DMS 273 (cell line): ENCODE data around the gene SUPT3H.
"Not testable (repeated sequence)": the region's sequence is repeated elsewhere in the genome, so short reads cannot be mapped to it uniquely, and the experiment has no call there.

Source experiments
- DNase-seq: peaks from one replicate; lab custom pipeline; 2025; ENCODE audit not compliant: unreplicated experiment; lab: John Stamatoyannopoulos, UW

SUPT3H gene

DNA sequence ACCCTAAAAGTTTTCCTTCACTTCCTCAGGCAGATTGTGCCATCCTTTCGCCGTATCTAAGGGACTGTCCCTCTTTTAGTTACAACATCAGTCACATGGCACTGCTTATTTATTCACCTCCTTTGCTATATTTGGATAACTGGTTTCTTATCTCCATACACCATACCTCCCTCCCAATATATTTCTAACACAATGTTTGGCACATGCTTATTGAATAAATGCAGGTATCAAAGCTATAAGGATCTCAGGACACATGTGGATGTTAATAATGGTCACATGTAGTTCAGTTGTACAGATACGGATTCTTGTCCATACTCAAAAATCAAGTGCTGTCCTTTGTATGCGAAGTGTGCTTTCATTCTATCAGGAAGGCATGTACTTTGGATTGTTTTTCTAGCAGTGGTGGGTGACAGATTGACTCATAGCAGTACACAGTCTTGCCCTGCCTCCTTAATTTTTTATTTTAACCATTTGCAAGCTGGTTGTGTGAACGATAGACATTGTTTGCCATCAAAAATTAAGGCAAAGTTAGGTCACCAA, 456.7 kb downstream of the SUPT3H start:
- DNase-seq, result no peak

DNA sequence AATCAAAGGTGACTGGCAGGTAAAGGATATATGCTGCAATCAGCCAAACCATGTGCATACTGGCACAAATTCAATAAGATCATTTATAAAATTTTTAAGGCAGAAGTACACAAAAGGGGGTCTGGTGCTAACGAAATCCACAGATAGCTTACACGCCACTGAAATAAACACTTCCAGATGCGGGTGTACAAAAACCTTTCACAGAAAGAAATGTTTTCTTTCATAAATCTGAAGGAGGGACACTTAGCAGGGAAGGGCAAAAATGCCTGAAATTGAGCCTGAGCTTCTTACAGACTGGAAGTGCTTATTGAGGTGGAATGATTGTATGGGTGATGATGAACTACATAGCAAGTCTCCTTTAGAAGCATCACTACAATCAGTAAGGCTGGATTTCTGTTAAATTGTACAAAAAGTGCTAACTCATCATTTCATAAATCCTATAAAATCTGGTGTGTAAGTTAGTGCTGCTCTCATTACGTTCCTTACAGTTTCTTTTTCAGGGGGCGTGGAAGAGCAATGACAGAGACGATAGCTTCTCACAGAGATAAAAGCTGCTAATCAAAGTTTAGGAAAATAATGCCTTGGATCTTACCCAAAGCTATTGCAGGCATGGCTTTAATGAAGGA, 458.9 kb downstream of the SUPT3H start:
- no peak for DNase-seq

DNA sequence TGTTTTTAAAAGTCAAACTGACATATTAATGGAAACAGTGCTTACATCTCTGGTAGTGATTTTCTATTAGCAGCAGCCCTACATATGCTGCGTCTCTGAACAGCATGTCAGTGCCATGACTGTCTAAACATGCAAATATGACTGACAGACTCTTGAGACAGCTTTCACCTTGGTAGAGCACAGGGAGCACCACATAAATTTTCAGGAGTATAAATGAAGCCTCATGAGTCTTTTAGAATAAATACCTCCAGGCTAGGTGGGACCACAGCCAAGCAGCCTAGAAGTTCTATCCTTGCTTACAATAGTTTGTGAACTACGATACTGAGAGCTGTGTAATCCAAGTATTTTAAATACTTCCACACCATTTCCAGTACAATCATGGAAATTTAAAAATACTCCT, 460.3 kb downstream of the SUPT3H start:
- no peak for DNase-seq

DNA sequence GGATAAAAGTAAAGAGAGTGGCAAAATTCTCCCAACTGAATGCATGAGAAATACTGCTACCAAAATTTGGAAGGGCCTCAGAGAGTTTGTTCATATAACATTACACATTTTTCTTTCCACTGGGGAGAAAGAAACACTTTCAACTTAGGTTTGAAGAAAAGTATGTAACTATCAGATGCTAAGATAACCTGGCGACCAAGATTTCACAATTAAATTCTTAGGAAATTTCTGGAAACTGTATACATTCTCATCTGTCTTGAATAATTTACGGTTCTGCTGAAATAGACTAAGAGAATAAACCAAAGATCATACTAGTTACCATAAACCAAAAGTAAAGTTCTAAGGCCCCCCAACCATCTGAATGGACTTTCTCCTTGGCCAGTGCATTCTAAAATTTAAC, 462.6 kb downstream of the SUPT3H start:
- no peak for DNase-seq

DNA sequence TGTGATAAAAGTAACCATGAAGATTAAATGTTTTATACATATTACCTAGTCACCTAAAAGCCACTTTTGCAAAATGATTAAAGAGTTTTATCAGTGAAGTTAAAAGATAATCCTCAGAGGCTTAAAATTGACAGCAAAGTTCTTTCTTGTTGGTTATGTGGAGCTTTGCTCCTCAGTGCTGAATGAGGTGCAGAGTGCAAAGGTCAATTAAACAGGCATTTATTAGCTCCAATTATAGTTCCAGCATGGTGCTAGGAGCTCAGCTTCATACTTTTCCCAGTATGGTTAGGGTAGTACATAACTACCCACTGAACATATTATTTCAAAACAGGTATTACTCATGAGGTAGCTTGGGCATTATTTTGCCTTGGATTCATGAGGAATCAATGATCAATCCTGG, 463.6 kb downstream of the SUPT3H start:
- DNase-seq, result no peak

DNA sequence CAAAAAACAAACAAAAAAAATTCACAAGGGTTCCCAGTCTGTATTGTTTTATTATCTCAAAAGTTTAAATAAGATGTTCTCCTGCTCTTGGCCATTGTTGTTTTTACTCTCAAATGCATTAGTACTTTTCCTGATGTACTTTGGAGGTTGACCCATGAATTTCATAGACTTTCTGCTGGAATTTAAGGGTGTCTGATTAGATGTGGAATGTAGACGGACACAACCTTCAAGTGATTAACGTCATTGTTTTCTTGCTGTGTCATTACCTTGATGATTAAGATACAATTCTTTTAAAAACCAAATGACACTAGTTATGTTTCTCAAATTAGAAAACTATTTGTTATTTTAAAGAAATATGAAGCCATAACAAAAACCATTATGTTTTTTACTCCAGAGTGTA, 471.0 kb downstream of the SUPT3H start:
- DNase-seq, result no peak

DNA sequence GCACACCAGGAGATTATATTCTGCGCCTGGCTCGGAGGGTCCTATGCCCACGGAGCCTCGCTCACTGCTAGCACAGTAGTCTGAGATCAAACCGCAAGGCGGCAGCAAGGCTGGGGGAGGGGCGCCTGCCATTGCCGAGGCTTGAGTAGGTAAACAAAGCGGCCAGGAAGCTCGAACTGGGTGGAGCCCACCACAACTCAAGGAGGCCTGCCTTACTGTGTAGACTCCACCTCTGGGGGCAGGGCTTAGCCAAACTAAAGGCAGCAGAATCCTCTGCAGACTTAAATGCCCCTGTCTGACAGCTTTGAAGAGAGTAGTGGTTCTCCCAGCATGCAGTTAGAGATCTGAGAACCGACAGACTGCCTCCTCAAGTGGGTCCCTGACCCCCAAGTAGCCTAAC, 477.4 kb downstream of the SUPT3H start:
- DNase-seq, result not testable (repeated sequence)

DNA sequence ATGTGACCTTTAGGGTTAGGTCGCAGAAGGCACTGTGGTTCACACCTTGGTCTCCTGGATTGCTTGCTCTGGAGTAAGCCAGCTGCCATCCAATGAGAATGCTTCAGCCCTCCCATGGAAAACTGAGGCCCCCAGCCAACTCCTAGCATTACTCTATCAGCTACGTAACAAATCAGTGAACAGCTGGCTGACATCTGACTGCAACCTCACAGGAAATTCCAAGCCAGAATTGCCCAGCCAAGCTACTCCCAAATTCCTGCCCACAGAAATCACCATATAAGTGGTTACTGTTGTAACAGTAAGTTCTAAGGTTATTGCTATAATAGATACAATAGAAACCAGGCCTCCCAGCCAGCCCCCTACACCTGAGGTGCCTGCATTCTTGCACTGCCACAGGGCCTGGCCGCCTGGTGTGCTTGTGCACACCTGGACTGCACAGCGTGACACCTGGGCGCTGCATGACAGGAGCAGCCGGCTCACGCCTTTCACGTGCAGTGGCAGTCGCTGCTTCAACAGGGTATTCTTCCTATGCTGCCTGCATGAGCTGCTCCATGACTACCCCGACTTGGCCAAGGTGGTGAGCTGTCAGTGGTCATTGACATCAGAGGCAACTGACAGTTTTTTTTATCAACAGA, 479.3 kb downstream of the SUPT3H start:
- DNase-seq, result no peak

DNA sequence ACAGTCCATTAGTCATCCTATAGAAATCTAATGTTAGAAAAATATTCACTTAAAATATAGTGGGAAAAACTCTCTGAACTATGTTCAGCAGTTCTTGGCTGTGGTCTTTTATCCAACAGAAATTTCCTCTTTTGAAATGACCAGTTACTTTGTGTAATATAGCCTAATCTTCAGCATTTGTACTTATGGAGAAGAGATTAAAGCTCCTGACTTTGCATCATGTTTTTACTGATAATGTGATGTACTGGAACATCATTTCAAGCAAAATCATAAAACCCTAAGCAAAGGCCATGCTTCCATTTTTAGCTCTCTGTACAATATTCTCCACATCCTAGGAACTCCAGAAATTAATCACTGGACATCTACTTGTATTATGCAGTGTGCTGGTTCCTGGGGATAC, 480.4 kb downstream of the SUPT3H start:
- no peak for DNase-seq

DNA sequence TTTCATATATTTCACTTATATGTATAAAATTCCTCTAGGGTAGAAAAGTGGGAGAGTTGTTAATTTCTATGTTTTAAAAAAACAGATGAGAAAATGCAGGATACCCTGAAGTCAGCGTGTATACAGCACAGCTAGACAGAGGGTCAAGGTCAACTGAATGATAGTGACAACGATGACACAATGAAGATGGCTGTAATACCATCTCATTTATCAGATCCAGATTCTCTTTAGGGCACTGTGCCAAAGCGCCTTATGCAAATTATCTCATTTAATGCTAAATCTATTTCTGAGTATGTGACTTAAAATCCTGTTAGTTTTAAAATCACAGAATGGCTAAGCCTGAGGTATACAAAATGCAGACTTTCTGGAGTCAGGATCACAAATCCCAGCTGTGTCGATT, 481.0 kb downstream of the SUPT3H start:
- DNase-seq, result no peak

DNA sequence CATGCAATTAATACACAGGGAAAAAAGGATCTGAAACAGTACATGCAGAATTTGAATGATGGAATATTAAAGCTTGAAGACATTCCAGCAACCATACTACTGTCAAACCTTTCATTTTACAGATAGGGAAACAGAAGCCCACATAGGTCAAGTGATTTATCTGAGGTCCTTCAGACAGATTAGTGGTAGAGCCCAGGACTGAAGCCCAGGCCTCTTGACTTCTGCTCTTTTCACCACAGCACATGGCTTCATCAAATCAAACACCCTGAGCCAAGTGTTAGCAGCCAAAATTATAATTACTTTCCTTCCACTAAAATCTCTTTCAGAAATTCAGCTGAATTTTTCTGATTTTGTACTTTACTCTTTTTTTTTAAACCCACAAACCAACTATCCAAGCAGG, 485.2 kb downstream of the SUPT3H start:
- no peak for DNase-seq

DNA sequence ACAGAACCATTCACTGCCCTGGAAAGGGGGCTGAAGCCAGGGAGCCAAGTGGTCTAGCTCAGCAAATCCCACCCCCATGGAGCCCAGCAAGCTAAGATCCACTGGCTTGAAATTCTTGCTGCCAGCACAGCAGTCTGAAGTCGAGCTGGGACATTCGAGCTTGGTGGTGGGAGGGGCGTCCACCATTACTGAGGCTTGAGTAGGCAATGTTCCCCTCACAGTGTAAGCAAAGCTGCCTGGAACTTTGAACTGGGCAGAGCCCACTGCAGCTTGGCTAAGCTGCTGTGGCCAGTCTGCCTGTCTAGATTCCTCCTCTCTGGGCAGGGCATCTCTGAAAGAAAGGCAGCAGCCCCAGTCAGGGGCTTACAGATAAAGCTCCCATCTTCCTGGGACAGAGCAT, 498.7 kb downstream of the SUPT3H start:
- DNase-seq, result not testable (repeated sequence)

DNA sequence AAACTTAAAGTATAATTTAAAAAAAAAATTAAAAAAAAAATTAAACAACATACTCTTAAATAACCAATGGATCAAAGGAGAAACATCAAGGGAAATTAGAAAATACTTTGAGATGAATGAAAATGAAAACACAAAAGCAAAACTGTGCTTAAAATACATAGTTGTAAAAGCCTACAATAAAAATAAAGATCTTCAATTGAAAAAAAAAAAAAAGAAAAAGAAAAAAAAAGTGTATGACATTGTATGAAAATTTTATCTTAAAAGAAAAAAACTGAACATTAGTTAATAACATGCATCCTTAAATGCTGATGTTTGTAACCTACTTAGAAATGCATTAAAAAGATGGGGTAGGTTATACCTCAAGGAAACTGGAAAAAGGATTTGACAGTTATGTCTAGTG, 501.1 kb downstream of the SUPT3H start:
- DNase-seq, result not testable (repeated sequence)

DNA sequence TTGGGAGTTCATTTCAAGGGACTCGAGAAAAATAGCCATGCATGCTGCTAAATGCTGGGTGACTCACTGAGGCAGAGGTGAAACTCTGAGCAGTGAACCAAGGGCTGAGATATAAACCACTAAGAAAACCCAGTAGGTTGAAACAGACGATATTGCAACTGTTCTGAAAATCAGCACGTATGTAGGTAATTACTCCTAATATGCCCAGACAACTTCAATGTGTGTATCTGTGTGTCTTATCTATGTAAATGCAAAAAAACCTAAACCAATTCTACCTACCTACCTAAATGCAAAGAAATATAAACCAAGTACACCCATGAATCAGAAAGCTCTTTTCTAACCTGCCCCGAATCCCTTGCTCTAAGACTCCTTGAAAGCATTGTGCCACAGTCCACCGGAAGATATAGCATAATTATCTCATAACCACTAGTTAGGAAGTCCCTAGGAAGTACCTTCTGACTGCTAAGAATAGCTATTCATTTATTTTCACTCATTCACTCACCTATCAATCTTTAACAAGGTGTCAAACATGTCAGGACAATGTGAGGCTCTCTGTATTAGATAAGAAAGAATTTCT, 508.3 kb downstream of the SUPT3H start:
- no peak for DNase-seq

DNA sequence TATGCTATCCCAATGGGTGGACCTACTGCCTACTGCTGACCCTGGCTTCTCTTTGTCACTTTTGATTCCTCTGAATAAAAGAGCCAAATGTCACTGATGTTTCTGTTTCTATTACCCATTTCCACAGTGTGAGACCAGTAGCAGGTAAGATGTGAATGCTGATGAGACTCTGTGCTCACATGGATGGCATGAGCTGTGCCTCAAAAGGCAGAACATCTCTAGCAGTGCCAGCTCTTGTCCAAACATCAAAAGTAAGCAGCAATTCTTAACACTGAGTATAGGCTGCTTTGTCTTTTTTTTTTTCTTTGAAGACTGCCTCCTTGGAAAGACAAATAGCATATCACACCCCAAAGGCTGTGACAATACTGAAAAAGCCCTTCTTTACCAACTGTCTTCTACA, 508.8 kb downstream of the SUPT3H start:
- no peak for DNase-seq

DNA sequence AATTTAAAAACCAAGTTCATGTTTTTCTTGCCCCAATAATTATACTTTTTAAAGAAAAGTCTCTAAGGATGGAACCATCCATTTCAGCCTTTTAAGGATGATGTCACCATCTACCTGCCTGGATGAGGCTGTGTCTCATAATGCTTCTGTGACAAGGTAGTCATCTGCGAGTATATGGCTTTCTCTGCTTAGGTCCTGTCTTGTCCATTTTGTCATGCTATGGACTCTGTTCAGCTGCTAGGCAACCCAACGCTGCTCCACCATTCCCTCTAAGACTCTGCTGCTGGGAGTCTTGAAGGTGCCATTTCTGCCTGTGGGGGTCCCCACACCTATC, 509.4 kb downstream of the SUPT3H start:
- DNase-seq, result no peak

DNA sequence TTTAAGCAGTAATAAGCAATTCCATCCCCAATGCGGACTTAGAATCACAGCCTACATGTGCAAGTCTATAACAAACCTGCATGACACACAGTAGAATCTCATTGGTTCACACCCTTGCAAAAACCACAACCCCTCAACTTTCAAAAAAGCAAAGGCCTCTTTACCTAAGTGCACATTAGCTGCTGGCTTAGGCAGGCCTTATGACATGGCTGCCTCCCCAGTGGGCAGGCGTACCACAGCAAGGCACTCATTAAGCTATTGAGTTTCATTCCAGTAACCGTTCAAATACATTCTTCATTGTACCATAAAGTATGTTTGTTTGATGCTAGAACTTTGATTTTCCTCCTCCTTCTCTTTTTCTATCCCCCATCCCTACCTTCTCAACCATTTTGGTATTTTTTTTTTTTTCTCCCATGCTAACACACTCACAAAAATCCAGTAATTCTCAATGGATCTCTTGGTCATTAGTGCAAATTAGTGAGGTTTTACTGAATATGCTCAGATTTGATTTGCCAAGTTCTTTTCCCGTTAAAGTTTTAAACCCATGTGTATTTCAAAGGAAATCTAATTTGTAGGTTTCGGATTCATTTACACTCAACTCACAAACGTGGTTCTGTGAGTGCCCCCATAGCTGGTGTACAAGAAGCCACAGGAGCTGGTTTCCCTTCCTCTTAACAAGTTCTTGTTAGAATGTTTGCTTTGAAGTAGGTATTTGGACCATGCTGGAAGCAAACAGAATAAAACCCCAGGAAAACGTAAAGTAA, 510.0 kb downstream of the SUPT3H start:
- DNase-seq, result no peak

DNA sequence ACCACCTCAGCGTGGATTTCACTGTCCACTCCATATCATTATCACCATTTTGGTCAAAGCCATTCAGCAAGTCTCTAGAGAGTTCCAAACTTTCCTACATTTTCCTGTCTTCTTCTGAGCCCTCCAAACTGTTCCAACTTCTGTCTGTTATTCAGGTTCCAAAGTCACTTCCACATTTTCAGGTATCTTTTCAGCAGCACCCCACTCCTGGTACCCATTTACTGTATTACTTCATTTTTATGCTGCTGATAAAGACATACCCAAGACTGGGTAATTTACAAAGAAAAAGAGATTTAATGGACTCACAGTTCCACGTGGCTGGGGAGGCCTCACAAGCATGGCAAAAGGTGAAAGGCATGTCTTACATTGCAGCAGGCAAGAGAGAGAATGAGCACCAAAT, 512.5 kb downstream of the SUPT3H start:
- DNase-seq, result not testable (repeated sequence)

DNA sequence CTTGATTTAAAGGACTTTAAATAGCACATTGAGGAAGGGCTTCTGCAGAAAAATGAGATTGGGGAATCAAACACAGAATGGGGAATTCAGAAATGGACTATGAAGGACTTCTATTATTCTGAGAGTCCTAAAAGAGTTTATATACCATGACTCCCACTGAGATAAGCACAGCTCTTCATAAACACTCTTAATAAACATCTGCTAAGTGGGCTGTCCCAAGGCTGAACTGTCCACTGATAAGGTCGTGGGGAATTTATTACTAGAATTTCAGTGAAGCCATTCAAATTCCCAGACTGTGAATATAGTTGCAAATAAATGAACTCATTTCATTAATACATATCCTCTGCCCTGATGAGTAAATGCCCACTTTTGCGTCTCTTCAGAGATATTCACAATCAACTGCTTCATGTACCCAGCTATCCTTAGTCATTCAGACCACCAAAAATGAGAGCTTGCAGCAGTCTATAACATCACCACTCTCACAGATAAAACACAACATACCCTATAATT, 517.8 kb downstream of the SUPT3H start:
- DNase-seq, result no peak

DNA sequence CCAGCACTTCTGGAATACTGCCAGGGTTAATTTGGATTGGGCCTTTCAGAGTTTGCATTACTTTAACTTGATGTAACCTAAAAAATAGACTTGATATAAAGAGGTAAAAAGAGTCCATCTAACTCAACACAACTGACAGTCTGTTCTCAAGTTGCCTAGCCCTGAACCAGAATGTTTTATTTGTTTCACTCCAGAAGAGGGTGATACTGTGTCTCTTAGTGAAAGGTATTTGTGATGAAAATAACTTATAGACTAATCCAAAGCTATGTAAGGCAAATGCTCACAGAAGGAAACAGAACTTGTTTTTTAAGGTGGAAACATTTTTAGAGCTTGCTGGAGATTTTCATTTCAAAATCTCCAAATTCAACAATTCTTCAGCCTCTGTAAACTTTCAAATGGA, 518.7 kb downstream of the SUPT3H start:
- no peak for DNase-seq

DNA sequence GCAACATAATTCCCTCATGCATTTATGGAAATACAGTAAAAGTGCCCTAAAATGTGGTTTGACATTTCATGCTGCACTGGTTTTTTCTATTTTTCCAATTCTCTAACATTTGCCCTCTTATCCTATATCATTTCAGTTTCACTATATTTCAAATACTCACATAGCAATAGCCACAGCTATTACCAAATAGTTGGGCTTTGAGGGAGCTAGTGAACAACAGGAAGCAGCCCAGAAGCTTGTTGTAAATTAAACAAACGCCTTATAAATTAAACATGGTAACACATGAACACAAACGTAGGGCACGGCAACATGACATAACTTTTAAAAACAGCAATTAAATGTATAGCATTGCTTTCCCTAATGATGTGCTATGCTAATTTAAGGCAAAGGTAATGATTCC, 521.3 kb downstream of the SUPT3H start:
- DNase-seq, result no peak
